Fibroblast of gingiva (primary cell): ENCODE results near the gene ARRDC1.
"Not testable (repeated sequence)": the region's sequence is repeated elsewhere in the genome, so short reads cannot be mapped to it uniquely, and the experiment has no call there.

ENCODE experiments used
- DNase-seq: peaks from one replicate; pipeline ENCODE4 v3.0.0-alpha.2; 2011; ENCODE audit warnings: low read depth

Gene ARRDC1

GRCh38 chr9:137583957-137584356 lies 21.5 kb upstream of the ARRDC1 start:
- no peak for DNase-seq

DNA sequence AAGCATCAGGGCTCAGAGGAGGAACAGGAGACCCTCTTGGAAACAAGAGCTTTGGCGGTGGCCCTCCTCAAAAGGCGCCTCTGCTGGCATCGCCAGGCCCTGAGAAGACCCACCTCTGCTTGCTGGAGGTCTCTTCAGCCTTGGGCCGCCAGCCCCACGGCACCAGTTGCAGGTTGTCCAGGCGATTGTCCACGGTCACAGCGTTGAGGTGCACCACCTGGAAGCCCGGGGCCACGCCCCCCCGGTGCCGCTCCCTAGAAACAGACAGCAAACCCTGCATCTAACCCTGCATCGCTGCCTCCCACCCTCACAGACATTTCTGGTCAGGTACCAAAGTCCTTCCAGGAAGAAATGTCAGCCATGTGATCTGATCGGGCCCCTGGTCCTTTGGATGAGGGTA lies 18.6 kb upstream of the ARRDC1 start:
- DNase-seq, result no peak

- DNase-seq, result no peak
These were observed 17.2 kb upstream of the ARRDC1 start for GRCh38 chr9:137588311-137588710.

DNA sequence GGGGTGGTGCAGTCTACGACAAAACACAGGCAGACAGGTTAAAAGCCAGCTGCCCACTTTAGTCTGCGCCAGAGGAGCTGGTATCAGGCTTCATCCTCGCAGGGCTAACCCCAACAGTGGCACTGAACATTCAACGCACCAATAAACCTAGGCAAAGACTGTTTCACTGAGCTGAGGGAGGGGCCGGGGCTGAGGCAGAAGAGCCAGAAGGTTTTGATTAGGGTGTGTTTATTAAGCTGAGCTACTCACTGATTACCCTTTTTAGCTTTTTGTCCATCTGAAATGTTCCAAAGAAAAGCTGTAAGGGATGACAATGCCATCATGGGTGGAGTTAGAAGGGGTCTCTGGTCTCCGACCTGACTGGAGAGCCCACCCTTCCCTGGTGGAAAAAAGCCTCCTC lies 16.6 kb upstream of the ARRDC1 start:
- peak; percentile 46 for DNase-seq

DNA sequence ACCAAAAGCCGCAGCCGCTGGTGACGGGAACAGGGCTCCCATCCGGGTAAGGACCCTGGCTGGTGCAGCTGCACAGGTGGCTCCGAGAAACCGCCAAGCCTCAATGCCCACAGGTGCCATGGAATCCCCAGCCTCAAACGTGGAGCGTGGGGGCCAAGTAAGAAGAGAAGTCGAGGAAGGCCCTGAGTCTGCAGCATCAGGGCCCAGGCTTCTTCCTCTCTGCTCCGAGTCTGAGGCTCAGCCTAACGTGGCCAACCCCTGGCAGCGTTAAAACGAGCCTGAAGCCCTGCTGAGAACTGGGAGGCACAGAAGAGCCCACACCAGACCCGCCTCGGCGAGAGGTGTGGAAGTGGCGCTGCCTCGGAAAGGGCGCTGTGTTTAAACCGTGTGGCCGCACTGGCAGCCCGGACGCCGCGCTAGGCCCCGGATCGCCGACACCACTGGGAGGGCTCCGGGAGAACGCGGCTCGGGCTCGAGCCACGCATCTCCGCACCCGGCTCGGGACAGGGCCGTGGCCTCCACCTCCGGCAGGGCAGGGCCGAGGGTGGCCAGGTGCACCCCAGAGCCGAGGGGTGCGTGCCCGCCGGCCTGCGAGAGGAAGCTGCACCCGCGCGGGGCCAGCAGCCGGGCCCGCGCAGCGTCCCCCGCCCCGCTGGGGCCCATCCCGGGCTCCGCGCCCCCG lies 15.9 kb upstream of the ARRDC1 start:
- DNase-seq, result no peak

DNA sequence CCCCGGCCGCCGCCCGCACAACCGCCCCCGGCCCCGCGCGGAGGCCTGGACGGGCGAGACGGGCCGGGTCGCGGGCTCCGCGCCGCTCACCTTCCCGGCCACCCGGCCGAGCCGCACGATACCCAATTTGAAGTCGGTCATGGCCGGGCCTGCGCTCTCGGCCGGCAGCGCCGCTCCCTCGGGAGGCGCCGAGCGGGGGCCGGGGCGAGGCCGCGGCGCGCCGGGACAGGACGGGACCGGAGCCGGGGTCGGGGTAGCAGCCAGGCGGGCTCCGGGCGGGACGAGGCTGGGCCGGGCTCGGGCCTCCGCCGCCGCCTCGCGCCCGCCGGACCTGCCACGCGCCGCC lies 15.4 kb upstream of the ARRDC1 start:
- DNase-seq, result no peak

- peak; percentile 78 for DNase-seq
These were observed 14.8 kb upstream of the ARRDC1 start, which contains the start of gene ZMYND19 for GRCh38 chr9:137590469-137591383. Gene ZMYND19 (minus strand): TSS chr9:137590512. CDS start chr9:137590263, 249 bp downstream.

- DNase-seq, result no peak
These were observed 12.7 kb upstream of the ARRDC1 start for GRCh38 chr9:137592767-137593166.

GRCh38 chr9:137593176-137593575 lies 12.3 kb upstream of the ARRDC1 start:
- no peak for DNase-seq

- DNase-seq, result not testable (repeated sequence)
These were observed 8.9 kb upstream of the ARRDC1 start for GRCh38 chr9:137596577-137596976.

- no peak for DNase-seq
These were observed 6.5 kb upstream of the ARRDC1 start for GRCh38 chr9:137598943-137599342.

DNA sequence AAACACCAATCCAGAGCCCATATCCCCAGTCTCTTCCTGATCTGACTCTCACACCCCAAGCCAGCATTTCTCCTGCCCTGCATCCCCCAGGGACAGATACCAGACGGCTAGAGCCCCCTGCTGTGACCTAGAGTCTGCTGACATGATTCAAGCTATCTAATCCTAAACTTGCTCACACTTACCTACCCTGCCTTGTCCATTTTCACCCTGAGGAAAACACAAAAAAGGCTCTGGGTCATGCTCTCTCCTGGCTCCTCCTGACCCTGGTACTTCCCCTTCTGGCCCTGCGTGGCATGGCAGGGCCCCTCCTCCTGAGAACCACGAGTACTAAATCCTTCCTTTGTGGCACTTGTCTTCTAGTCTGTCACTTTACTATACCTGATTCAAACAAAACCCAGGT lies 2.8 kb upstream of the ARRDC1 start:
- no peak for DNase-seq

GRCh38 chr9:137603879-137604278 lies 1.6 kb upstream of the ARRDC1 start:
- DNase-seq, result no peak

- no peak for DNase-seq
These were observed 970 bp upstream of the ARRDC1 start for GRCh38 chr9:137604345-137605086.

- DNase-seq, result no peak
These were observed 627 bp downstream of the ARRDC1 start for GRCh38 chr9:137606005-137606621.

DNA sequence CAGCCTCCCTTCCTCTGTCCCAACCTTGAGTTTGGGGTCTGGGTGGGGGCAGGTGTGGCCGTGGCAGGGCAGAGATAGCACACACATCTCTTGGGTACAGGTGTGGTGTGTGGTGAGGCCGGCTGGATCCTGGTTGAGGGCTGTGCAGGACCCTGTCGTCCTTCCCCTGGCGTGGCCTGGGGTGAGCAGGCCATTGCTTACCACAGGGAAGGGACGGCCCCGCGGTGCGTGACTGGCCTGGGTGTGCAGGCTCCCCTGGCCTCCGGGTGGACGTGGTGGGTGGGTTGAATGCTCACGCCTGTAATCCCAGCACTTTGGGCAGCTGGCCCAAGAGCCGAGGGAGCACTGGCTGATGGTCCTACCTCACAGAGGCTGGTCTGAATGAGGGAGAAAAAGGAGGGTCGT lies 1.2 kb downstream of the ARRDC1 start:
- DNase-seq, result no peak

DNA sequence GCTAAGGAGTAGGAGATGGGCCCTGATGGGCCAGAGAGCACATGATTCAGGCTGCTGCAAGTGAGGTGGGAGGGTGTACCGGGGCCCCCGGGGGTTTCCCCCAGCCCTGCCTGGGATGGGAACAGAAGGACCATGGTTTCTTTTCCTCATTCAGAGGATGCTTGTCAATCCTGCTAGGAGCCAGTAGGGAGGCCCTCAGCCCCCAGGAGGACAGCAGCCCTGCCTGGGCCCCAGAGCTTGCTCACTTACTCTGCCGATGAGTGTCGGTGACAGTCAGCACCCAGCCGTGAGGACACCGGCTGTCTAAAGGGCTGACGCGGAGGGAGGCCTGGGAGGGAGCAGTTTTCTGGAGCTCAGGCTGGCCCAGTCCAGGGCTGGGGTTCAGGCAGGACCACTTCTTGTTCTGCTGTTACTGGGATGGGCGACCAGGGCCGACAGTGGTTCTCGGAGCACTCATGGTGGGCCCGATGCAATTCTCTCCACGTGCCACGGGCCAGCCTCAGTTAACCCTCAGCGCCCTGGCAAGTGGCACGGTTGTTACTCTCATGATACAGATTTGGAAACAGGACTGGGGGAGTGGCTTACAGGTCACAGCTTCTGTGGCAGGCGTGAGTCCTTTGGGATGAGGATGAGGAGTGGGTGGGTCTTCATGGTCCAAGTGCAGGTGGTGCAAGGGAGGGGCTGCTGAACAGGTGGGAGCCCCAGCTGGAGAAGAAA lies 1.8 kb downstream of the ARRDC1 start:
- no peak for DNase-seq

DNA sequence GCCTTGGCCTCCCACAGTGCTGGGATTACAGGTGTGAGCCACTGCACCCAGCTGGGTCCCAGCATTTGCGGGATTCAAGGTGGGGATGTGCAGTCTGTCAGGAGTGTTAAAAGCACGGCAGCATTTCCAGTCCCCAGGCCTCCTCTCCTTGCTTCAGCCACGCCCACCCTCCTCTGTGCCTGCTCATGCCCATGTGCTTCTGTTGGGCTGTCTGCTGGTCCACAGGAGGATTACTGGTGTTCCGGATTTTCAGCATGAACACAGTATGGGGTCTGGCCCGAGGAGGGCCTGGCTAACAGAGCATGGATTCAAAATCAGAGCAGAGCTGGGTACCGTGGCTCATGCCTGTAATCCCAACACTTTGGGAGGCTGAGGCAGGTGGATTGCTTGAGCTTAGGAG lies 5.5 kb downstream of the ARRDC1 start:
- no peak for DNase-seq

- DNase-seq, result peak; percentile 46
These were observed 6.4 kb downstream of the ARRDC1 start for GRCh38 chr9:137611623-137612609.

GRCh38 chr9:137612741-137613142 lies 7.3 kb downstream of the ARRDC1 start:
- no peak for DNase-seq
